Calu3 (cell line): ENCODE data around the gene CBX4. TPM values are rescaled to one million over a fixed set of nuclear protein-coding genes. Genes with fewer than 3 reads are reported as not detected.

ENCODE experiments used
- BruUV-seq: library from RNA; stranded (reverse); fragments of 400-500 nt; replicated peaks from 2 replicates; lab custom pipeline; 2021; lab: Mats Ljungman, UMichigan
- CTCF ChIA-PET: fragments of 300-600 bp; sonication (Branson Sonifier 250); formaldehyde crosslinking; loops from one replicate; lab custom pipeline; 2022; ENCODE audit warnings: antibody characterized with exemption; lab: Charles Lee
- DNase-seq: peaks from one replicate; pipeline ENCODE4 v3.0.0; 2022
- H3K27ac Mint-ChIP-seq: one replicate; pipeline ENCODE4 v1.8.0; 2022; ENCODE audit warnings: mixed read lengths; ENCODE audit not compliant: unreplicated experiment
- H3K27me3 Mint-ChIP-seq: one replicate; pipeline ENCODE4 v1.8.0; 2022; ENCODE audit warnings: mixed read lengths; ENCODE audit not compliant: unreplicated experiment
- H3K36me3 Mint-ChIP-seq: one replicate; pipeline ENCODE4 v1.8.0; 2022; ENCODE audit warnings: mild to moderate bottlenecking, moderate library complexity, mixed read lengths; ENCODE audit not compliant: insufficient read depth, unreplicated experiment
- H3K4me1 Mint-ChIP-seq: one replicate; pipeline ENCODE4 v1.8.0; 2022; ENCODE audit warnings: mild to moderate bottlenecking, low read depth, mixed read lengths; ENCODE audit not compliant: unreplicated experiment
- H3K4me3 Mint-ChIP-seq: one replicate; pipeline ENCODE4 v1.8.0; 2022; ENCODE audit warnings: mild to moderate bottlenecking, low read depth, moderate library complexity, mixed read lengths; ENCODE audit not compliant: unreplicated experiment
- H3K9me3 Mint-ChIP-seq: one replicate; pipeline ENCODE4 v1.8.0; 2022; ENCODE audit warnings: low read depth, mixed read lengths; ENCODE audit not compliant: unreplicated experiment
- intact Hi-C: fragments of 100-400 bp; cut with micrococcal nuclease; formaldehyde crosslinking; loops from one replicate; pipeline ENCODE4 v1.10.0; 2022; ENCODE audit not compliant: unreplicated experiment
- total RNA-seq: library from RNA; stranded (reverse); gene quantifications from 2 replicates; pipeline ENCODE4 v1.2.3, GENCODE V29; 2022
- TF ChIP-seq, protein P1 (sequence below): fragments of 200-600 bp; IDR thresholded peaks from one replicate; pipeline ENCODE4 v1.8.0; 2022; ENCODE audit warnings: antibody characterized with exemption; ENCODE audit not compliant: unreplicated experiment

Gene CBX4
- total RNA-seq, 1 experiment from 2014 or later: 40.2 TPM

DNA sequence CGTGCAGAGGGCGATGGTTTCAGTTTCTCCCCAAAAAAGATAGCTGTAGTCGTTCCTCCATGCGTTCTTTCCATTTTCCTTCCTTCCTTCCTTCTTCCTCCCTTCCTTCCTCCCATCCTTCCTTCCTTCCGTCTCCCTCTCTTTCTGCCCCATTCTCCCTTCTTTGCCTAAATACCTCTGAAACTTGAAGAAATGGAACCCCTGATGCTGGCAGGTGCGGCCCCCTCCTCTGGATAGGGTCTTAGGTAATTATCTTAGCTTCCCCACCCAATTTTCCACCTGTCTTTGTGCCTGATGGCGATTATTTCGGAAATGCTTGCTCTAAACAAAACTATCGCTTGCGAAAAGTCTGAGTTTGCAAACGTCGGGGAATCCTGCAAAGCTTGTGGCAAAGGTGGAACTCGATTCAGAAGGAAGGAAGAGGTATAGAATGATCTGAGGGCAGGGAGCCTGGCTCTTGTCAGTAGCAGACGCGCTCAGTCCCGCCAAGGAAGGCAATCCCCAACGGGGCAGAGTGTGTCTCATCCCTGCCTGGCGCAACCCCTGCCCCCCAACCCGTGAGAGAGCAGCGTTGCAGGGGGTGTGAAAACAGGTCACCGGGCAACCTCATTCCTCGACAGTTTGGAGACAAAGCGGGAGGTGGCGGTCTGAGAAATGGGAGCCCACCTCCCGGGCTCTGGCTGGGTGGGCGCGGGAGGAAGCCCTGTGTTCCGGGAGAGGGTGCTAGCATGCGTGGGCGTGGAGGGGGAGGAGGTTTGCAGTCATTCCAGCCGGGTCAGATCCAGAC lies 39.5 kb downstream of the CBX4 start:
- no TSS peak for BruUV-seq
- H3K4me1 Mint-ChIP-seq: peaks cover 27% of the 10 kb centered on the region
- intact Hi-C loops: loop anchor here (5.0 kb wide), 1 partner anchor 38 kb away; the partner anchor contains the start of gene CBX4
- H3K4me3 Mint-ChIP-seq: peak overlapping the region; percentile 2
- H3K27me3 Mint-ChIP-seq: peaks cover 67% of the 10 kb centered on the region
- DNase-seq: no peak
- H3K9me3 Mint-ChIP-seq: no peaks in the 10 kb centered on the region
- TF ChIP-seq, protein P1, sequence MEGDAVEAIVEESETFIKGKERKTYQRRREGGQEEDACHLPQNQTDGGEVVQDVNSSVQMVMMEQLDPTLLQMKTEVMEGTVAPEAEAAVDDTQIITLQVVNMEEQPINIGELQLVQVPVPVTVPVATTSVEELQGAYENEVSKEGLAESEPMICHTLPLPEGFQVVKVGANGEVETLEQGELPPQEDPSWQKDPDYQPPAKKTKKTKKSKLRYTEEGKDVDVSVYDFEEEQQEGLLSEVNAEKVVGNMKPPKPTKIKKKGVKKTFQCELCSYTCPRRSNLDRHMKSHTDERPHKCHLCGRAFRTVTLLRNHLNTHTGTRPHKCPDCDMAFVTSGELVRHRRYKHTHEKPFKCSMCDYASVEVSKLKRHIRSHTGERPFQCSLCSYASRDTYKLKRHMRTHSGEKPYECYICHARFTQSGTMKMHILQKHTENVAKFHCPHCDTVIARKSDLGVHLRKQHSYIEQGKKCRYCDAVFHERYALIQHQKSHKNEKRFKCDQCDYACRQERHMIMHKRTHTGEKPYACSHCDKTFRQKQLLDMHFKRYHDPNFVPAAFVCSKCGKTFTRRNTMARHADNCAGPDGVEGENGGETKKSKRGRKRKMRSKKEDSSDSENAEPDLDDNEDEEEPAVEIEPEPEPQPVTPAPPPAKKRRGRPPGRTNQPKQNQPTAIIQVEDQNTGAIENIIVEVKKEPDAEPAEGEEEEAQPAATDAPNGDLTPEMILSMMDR: no peak
- no peak overlapping the region for H3K27ac Mint-ChIP-seq
- CTCF ChIA-PET: no interaction called here
- peaks cover 24% of the 10 kb centered on the region for H3K36me3 Mint-ChIP-seq

DNA sequence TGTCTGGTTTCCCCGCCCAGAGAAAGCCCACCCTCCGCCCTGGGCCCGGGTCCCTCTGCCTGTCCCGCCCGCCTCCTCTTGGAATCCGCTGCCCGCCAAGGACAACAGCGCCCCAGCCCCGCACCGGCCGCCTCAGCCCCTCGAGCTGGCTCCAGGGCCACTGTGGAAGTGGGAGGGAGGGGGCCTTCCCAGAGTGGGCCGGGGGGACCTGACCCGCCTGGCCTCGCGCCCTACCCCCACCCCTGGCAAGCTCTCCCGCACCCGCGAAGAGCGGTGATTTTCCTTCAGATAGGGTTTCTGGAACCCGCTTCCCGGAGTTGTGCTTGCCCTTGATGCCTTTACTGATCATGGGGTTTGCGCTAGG lies 40.1 kb downstream of the CBX4 start:
- no TSS peak for BruUV-seq
- no peak for DNase-seq
- intact Hi-C loops: loop anchor here (5.0 kb wide), 1 partner anchor 38 kb away; the partner anchor contains the start of gene CBX4
- H3K4me1 Mint-ChIP-seq: peaks cover 22% of the 10 kb centered on the region
- H3K9me3 Mint-ChIP-seq: no peaks in the 10 kb centered on the region
- H3K4me3 Mint-ChIP-seq: no peak overlapping the region
- TF ChIP-seq, protein P1: no peak
- H3K27ac Mint-ChIP-seq: no peak overlapping the region
- CTCF ChIA-PET: no interaction called here
- H3K36me3 Mint-ChIP-seq: peaks cover 29% of the 10 kb centered on the region
- peaks cover 61% of the 10 kb centered on the region for H3K27me3 Mint-ChIP-seq

DNA sequence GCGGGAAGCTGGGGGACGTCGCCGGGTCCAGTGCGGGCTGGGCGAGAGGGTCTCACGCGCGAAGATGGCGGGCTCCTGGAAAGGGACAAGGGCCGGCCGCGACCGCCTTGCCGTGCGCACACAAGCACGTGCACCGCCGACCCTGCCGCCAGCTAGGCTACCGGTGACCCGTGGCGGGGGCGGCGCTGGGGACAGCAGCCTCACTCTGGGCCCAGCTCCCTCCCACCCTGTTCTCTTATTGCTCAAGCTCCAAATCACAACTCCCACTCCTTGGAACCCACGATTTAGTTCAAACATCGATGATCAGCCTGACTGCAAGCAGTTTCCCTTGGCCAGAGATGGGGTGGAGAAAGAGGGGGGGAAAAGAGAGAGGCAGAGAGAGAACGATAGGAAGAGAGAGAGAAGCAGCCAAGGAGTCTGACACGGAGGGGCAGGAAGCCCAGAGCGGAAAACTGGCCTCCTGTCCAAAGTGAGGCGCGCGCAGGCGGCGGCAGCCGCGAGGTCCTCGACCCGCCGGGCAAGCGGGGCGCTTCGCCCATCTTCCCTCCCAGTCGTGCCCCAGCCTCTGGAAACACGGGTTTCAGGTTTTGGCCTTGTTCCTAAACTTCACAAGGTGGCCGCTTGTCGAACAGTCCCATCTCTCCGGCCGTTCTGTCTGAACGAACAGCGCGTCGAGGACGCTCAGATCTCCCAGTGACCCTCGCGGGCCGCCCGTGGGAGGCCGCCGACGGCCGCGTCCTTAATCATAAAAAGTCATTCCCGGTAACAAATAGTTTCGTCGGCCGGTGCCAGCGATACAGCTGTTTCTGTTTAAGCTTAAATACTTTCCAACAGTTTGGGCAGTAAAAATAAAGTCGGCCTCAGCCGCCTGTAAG lies 40.7 kb downstream of the CBX4 start:
- CTCF ChIA-PET: interaction anchor here (0.9 kb wide), 1 partner anchor 117 kb away, joined by 5 read pairs; no protein-coding TSS in a partner anchor
- intact Hi-C loops: loop anchor here (5.0 kb wide), 1 partner anchor 39 kb away; the partner anchor contains the start of gene CBX4
- BruUV-seq: no TSS peak
- peaks cover 55% of the 10 kb centered on the region for H3K27me3 Mint-ChIP-seq
- no peak for DNase-seq
- H3K4me3 Mint-ChIP-seq: peak overlapping the region; percentile 75
- no peaks in the 10 kb centered on the region for H3K9me3 Mint-ChIP-seq
- peaks cover 26% of the 10 kb centered on the region for H3K36me3 Mint-ChIP-seq
- peak overlapping the region; percentile 56 for H3K27ac Mint-ChIP-seq
- TF ChIP-seq, protein P1: no peak
- peaks cover 22% of the 10 kb centered on the region for H3K4me1 Mint-ChIP-seq

DNA sequence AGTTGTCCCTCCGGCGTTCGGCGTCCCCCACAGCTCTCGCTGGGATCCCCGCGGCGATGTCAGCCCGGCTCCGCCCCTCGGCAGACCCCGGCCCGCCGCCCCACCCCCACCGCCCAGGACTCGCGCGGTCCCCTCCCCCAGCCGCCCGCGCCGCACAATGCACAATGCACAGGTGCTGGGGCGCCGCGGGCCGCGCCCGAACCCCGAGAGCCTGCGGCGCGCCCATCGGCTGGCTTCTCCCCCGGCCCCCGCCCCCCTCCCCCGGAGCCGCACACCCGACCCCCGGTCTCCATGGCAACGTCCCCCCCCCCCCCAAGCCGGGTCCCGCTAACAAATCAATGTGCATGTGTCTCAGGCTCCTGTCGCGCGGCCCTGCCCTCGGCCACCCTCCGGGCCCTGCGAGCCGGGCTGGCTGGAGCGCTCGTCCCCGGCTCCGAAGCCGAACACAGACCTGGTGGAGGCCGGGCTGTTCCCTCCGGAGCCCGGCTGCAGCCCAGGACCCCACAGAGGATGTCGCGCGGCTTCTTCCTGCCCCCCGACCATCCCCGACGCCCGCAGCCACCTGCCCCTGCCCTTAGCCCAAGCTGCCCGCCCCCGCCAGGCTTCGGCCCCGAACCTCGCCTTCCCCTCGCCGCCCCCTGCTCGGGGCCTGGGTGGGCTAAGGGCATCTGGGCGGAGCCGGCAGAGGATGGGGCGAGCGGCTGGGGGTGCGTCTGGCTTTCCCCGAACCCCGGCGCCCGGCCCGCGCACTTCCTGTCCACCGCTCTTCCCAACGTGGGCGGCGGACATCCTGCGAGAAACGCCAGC lies 41.5 kb downstream of the CBX4 start:
- peak overlapping the region; percentile 75 for H3K4me3 Mint-ChIP-seq
- H3K9me3 Mint-ChIP-seq: no peaks in the 10 kb centered on the region
- BruUV-seq: no TSS peak

More for the DNA sequence above, 41.5 kb downstream of the CBX4 start:
- Mint-ChIP-seq H3K27me3 (peaks cover 47% of the 10 kb centered on the region), H3K36me3 (peaks cover 25% of the 10 kb centered on the region), H3K4me1 (peaks cover 22% of the 10 kb centered on the region), H3K27ac (peak overlapping the region; percentile 86)
- CTCF ChIA-PET: interaction anchor here (0.5 to 1.5 kb wide), 14 partner anchors 8 to 316 kb away, joined by 3 to 16 read pairs (median 5); no protein-coding TSS in a partner anchor
- no peak for DNase-seq
- intact Hi-C loops: loop anchor here (5.0 kb wide), 1 partner anchor 40 kb away; the partner anchor contains the start of gene CBX4
- TF ChIP-seq, protein P1: no peak
